ENCODE results near the gene PRKCZ. TPM values are rescaled to one million over a fixed set of nuclear protein-coding genes. Genes with fewer than 3 reads are reported as not detected.
A peak's percentile ranks its signal among the peaks of the same experiment; 100 is the strongest.

The PRKCZ gene
- total and polyA plus RNA-seq, 9 of the 15 experiments (the other 6 are each of a cell fraction or from before 2014, with no cell fraction given): 0.07 to 3.1 (median 1.3) TPM

- no peak for TF ChIP-seq CREB3 (tag; conservative IDR thresholded peaks at IDR 0.05; ENCODE audit: low read depth)
- no peak for TF ChIP-seq NFE2 (IDR thresholded peaks at IDR 0.05; ENCODE audit: low read depth)
- TF ChIP-seq HMGN3 (IDR thresholded peaks at IDR 0.05; ENCODE audit: borderline replicate concordance, extremely low read depth, insufficient read length, low read depth, low read length): peak; percentile 53
- TF ChIP-seq E2F3 (CRISPR knock-in tag; IDR thresholded peaks at IDR 0.05): peak; percentile 53
- peak in 2 of 3 experiments; percentile 37 to 73 for TF ChIP-seq YY1 (IDR thresholded peaks at IDR 0.05; ENCODE audit: borderline replicate concordance in 1 of 3, control insufficient read depth in 1 of 3, extremely low read depth in 1 of 3, insufficient read depth in 3 of 3, insufficient read length in 1 of 3, insufficient replicate concordance in 2 of 3, low read depth in 1 of 3, low read length in 2 of 3)
- TF ChIP-seq THAP7 (CRISPR knock-in tag; IDR thresholded peaks at IDR 0.05): no peak
- TF ChIP-seq ZNF134 (CRISPR knock-in tag; conservative IDR thresholded peaks at IDR 0.05): no peak
- TF ChIP-seq PHF8 (IDR thresholded peaks at IDR 0.05; ENCODE audit: borderline replicate concordance, low read length): peak; percentile 90; the same call in 1 of the 2 replicates
- no peak for TF ChIP-seq ZNF77 (CRISPR knock-in tag; IDR thresholded peaks at IDR 0.05)
- TF ChIP-seq NONO (IDR thresholded peaks at IDR 0.05; ENCODE audit: low read depth in 2 of 2, low read length in 1 of 2): no peak
- no peak for TF ChIP-seq ESRRA (IDR thresholded peaks at IDR 0.05; ENCODE audit: borderline replicate concordance, low read depth)
- no peak for TF ChIP-seq KLF16 (IDR thresholded peaks at IDR 0.05)
- no peak for TF ChIP-seq SREBF2 (CRISPR knock-in tag; IDR thresholded peaks at IDR 0.05)
- TF ChIP-seq ZBTB9 (CRISPR knock-in tag; IDR thresholded peaks at IDR 0.05): peak; percentile 47; the same call in 1 of the 2 replicates
- no peak for TF ChIP-seq CHD4 (IDR thresholded peaks at IDR 0.05; ENCODE audit: insufficient read depth, insufficient replicate concordance, low read depth, low read length, poor library complexity, severe bottlenecking)
- TF ChIP-seq NFE2L1 (tag; IDR thresholded peaks at IDR 0.05; ENCODE audit: borderline replicate concordance, low read depth): no peak
- TF ChIP-seq ZNF583 (CRISPR knock-in tag; IDR thresholded peaks at IDR 0.05): no peak
- no peak for TF ChIP-seq CBX2 (IDR thresholded peaks at IDR 0.05; ENCODE audit: insufficient read depth, low read length, poor library complexity, severe bottlenecking)
- 0 out of 2 replicates have a peak, but pooled peaks have one; percentile 11 for TF ChIP-seq GABPB2 (CRISPR knock-in tag; conservative IDR thresholded peaks at IDR 0.05)
- peak; percentile 82 for TF ChIP-seq FOXP1 (CRISPR knock-in tag; IDR thresholded peaks at IDR 0.05)
- no peak for TF ChIP-seq MCM5 (IDR thresholded peaks at IDR 0.05; ENCODE audit: low read depth)
- 0 out of 2 replicates have a peak, but pooled peaks have one; percentile 52 for TF ChIP-seq PHB (CRISPR knock-in tag; IDR thresholded peaks at IDR 0.05)
- TF ChIP-seq SMC3 (conservative IDR thresholded peaks at IDR 0.05; ENCODE audit: insufficient read depth, low read depth, low read length): peak; percentile 2; the same call in 1 of the 2 replicates
- TF ChIP-seq KHSRP (IDR thresholded peaks at IDR 0.05): no peak
- TF ChIP-seq ILK (tag; IDR thresholded peaks at IDR 0.05; ENCODE audit: borderline replicate concordance, low read depth): no peak
- TF ChIP-seq POLR2G (IDR thresholded peaks at IDR 0.05; ENCODE audit: low read depth, low read length): peak; percentile 84
These were observed 149.0 kb downstream of the PRKCZ start (continued) for GRCh38 chr1:2199042-2199810.
